Stimulated activated CD8-positive, alpha-beta memory T cell treated with anti-CD3 and anti-CD28 coated beads, Interleukin-12 subunit alpha, Interleukin-12 subunit beta, amount 100 ng/mL, for 4 hours (primary cell): ENCODE data around the gene KCNH2.

Source experiments
- DNase-seq: peaks from one replicate; pipeline ENCODE4 v3.0.0-alpha.2; 2020; ENCODE audit warnings: low read depth

Gene KCNH2

GRCh38 chr7:150904011-150904909, 73.9 kb downstream of the KCNH2 start:
- no peak for DNase-seq

- DNase-seq, result no peak
These were observed 74.5 kb downstream of the KCNH2 start for GRCh38 chr7:150903606-150904005.

GRCh38 chr7:150902078-150903033, 75.8 kb downstream of the KCNH2 start:
- no peak for DNase-seq

DNA sequence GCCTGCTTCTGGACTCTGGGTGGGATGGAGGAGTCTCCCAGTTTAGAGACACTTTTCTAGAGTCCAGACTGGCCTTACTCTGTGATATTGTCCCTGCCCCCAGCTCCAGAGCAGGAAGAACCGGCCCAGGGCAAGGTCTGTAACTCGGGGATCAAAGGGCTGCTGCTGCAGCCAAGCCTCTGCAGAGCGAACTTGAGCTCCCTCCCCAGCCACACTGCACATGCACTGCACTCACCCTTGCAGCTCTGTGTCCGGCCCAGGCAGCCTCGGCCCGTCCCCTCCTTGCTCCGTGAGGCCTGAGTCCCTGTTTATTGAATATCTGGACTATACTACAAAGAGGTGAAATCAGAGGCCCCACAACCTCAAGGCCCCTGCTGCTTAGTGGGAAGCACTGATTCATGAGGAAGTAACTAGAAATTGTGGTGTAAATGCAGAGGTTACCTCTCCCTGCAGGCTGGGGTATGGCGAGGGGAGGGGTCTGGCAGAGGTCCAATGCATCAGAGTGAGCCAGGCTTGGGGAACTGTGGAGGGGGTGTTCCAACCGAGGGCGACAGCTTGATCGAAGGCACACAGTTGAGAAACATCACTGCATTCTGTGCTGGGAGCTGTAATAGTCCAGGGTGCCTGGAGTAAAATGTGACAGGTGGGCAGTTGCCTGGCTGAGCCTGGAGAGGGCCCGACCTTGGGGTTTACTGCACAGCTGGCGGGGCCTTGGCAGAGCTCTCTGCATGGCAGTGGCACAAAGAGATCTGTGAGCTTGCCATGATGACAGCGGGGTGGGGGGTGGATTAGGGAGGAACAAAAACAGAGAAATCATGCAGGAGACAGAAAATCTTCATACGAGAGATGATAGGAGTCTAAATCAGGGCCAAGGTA, 76.7 kb downstream of the KCNH2 start:
- no peak for DNase-seq

DNA sequence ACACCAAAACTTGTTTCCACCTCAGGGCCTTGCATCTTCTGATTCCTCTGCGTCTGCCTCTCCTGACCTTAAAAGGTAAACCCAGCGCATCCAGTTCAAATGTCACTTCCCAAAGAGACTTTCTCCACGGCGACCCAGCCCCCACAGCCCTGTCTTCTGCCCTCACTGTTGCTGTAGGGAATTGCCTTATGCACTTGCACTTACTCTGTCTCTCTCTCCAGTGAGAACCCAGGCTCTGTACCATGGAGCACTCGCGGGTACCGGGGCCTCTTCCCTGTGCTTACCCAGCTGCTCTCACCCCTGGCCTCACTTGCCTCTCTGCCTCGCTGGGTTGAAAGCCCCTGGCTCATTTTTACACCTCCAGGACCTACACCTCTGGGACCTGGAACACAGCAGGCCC, 77.4 kb downstream of the KCNH2 start:
- no peak for DNase-seq

- peak; percentile 59 for DNase-seq
These were observed 79.6 kb downstream of the KCNH2 start for GRCh38 chr7:150898475-150899011.

- no peak for DNase-seq
These were observed 80.3 kb downstream of the KCNH2 start for GRCh38 chr7:150897502-150898474.

GRCh38 chr7:150896562-150897209, 81.4 kb downstream of the KCNH2 start:
- DNase-seq, result no peak

DNA sequence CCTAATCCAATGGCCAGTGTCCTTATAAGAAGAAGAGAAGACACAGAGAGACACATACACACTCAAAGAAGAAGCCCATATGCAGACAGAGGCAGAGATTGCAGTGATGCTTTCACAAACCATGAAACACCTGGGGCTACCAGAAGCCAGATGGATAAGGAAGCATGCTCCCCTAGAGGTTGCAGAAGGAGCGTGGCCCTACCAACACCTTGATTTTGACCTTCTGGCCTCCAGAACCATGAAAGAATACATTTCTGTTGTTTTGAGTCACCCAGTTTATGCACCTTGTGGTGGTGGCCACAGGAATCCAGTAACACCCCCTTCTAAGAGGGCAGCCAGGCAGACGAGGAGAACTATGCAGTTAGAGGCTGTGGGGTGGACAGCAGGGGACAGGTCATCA, 82.3 kb downstream of the KCNH2 start:
- no peak for DNase-seq
